SK-N-SH treated with all-trans-retinoic acid at 6 μM for 48 hours (cell line): ENCODE results near the gene B3GALNT2.

ENCODE experiments used
- ATAC-seq: fragments of 200-7000 bp; cut with Tn5 transposase; 3 replicates; pipeline ENCODE4 v1.9.1; 2020; ENCODE audit warnings: mild to moderate bottlenecking, moderate library complexity
- ARNTL ChIP-seq: fragments of 450-650 bp; formaldehyde crosslinking; IDR thresholded peaks from 2 replicates; pipeline ENCODE4 v1.5.0; 2020; ENCODE audit warnings: low read depth, mild to moderate bottlenecking, moderate library complexity, borderline replicate concordance
- BACH2 ChIP-seq: fragments of 250-450 bp; sonication (Bioruptor Pico); IDR thresholded peaks from 2 replicates; pipeline ENCODE4 v1.9.0; 2021; ENCODE audit warnings: mild to moderate bottlenecking, borderline replicate concordance
- CSDC2 ChIP-seq: fragments of 250-450 bp; sonication (Bioruptor Pico); IDR thresholded peaks from 2 replicates; pipeline ENCODE4 v1.5.0; 2020; ENCODE audit warnings: mild to moderate bottlenecking, moderate library complexity
- ESRRG ChIP-seq: fragments of 250-450 bp; sonication (Bioruptor Pico); IDR thresholded peaks from 2 replicates; pipeline ENCODE4 v1.6.1; 2021; ENCODE audit warnings: mild to moderate bottlenecking
- GLIS3 ChIP-seq: fragments of 250-450 bp; sonication (Bioruptor Pico); IDR thresholded peaks from 2 replicates; pipeline ENCODE4 v1.5.0; 2020; ENCODE audit warnings: mild to moderate bottlenecking, moderate library complexity
- PATZ1 ChIP-seq: fragments of 250-450 bp; sonication (Bioruptor Pico); IDR thresholded peaks from 2 replicates; pipeline ENCODE4 v1.8.0; 2020; ENCODE audit warnings: mild to moderate bottlenecking, moderate library complexity, borderline replicate concordance
- RARB ChIP-seq: fragments of 250-450 bp; sonication (Bioruptor Pico); IDR thresholded peaks from 2 replicates; pipeline ENCODE4 v1.8.0; 2021; ENCODE audit warnings: mild to moderate bottlenecking, moderate library complexity
- TOX ChIP-seq: fragments of 250-450 bp; sonication (Bioruptor Pico); IDR thresholded peaks from 2 replicates; pipeline ENCODE4 v1.8.0; 2021; ENCODE audit warnings: mild to moderate bottlenecking, moderate library complexity, borderline replicate concordance
- ZFP3 ChIP-seq: fragments of 250-450 bp; sonication (Bioruptor Pico); IDR thresholded peaks from 2 replicates; pipeline ENCODE4 v1.5.0; 2020; ENCODE audit warnings: mild to moderate bottlenecking, moderate library complexity
- ZFP30 ChIP-seq: fragments of 450-650 bp; formaldehyde crosslinking; IDR thresholded peaks from 2 replicates; pipeline ENCODE4 v1.5.0; 2022; ENCODE audit warnings: mild to moderate bottlenecking, moderate library complexity
- ZNF70 ChIP-seq: fragments of 450-650 bp; formaldehyde crosslinking; IDR thresholded peaks from 2 replicates; pipeline ENCODE4 v1.5.0; 2020; ENCODE audit warnings: mild to moderate bottlenecking, moderate library complexity
- TF ChIP-seq, protein P1 (sequence below): fragments of 250-450 bp; sonication (Bioruptor Pico); IDR thresholded peaks from 2 replicates; pipeline ENCODE4 v1.5.0; 2020; ENCODE audit warnings: mild to moderate bottlenecking, moderate library complexity
- TF ChIP-seq, protein P2 (sequence below): fragments of 250-450 bp; sonication (Bioruptor Pico); IDR thresholded peaks from 2 replicates; pipeline ENCODE4 v1.5.1; 2021; ENCODE audit warnings: mild to moderate bottlenecking, moderate library complexity
- TF ChIP-seq, protein P3 (sequence below): fragments of 250-450 bp; sonication (Bioruptor Pico); IDR thresholded peaks from 2 replicates; pipeline ENCODE4 v1.8.0; 2021; ENCODE audit warnings: low read depth, mild to moderate bottlenecking, moderate library complexity, borderline replicate concordance
- TF ChIP-seq, protein P4 (sequence below): fragments of 250-450 bp; sonication (Bioruptor Pico); IDR thresholded peaks from 2 replicates; pipeline ENCODE4 v1.5.1; 2020; ENCODE audit warnings: low read depth, mild to moderate bottlenecking, moderate library complexity

The B3GALNT2 gene

GRCh38 chr1:235426143-235426542 lies 78.1 kb downstream of the B3GALNT2 start:
- ATAC-seq, result no peak
- TF ChIP-seq, protein P1, sequence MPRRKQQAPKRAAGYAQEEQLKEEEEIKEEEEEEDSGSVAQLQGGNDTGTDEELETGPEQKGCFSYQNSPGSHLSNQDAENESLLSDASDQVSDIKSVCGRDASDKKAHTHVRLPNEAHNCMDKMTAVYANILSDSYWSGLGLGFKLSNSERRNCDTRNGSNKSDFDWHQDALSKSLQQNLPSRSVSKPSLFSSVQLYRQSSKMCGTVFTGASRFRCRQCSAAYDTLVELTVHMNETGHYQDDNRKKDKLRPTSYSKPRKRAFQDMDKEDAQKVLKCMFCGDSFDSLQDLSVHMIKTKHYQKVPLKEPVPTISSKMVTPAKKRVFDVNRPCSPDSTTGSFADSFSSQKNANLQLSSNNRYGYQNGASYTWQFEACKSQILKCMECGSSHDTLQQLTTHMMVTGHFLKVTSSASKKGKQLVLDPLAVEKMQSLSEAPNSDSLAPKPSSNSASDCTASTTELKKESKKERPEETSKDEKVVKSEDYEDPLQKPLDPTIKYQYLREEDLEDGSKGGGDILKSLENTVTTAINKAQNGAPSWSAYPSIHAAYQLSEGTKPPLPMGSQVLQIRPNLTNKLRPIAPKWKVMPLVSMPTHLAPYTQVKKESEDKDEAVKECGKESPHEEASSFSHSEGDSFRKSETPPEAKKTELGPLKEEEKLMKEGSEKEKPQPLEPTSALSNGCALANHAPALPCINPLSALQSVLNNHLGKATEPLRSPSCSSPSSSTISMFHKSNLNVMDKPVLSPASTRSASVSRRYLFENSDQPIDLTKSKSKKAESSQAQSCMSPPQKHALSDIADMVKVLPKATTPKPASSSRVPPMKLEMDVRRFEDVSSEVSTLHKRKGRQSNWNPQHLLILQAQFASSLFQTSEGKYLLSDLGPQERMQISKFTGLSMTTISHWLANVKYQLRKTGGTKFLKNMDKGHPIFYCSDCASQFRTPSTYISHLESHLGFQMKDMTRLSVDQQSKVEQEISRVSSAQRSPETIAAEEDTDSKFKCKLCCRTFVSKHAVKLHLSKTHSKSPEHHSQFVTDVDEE (CRISPR knock-in tag), result no peak
- TF ChIP-seq BACH2 (CRISPR knock-in tag) (no peak), ESRRG (no peak), GLIS3 (CRISPR knock-in tag) (no peak), ZFP30 (CRISPR knock-in tag) (no peak), ARNTL (CRISPR knock-in tag) (no peak), TOX (CRISPR knock-in tag) (no peak)
- TF ChIP-seq, protein P2, sequence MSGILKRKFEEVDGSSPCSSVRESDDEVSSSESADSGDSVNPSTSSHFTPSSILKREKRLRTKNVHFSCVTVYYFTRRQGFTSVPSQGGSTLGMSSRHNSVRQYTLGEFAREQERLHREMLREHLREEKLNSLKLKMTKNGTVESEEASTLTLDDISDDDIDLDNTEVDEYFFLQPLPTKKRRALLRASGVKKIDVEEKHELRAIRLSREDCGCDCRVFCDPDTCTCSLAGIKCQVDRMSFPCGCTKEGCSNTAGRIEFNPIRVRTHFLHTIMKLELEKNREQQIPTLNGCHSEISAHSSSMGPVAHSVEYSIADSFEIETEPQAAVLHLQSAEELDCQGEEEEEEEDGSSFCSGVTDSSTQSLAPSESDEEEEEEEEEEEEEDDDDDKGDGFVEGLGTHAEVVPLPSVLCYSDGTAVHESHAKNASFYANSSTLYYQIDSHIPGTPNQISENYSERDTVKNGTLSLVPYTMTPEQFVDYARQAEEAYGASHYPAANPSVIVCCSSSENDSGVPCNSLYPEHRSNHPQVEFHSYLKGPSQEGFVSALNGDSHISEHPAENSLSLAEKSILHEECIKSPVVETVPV (CRISPR knock-in tag), result no peak
- TF ChIP-seq, protein P3, sequence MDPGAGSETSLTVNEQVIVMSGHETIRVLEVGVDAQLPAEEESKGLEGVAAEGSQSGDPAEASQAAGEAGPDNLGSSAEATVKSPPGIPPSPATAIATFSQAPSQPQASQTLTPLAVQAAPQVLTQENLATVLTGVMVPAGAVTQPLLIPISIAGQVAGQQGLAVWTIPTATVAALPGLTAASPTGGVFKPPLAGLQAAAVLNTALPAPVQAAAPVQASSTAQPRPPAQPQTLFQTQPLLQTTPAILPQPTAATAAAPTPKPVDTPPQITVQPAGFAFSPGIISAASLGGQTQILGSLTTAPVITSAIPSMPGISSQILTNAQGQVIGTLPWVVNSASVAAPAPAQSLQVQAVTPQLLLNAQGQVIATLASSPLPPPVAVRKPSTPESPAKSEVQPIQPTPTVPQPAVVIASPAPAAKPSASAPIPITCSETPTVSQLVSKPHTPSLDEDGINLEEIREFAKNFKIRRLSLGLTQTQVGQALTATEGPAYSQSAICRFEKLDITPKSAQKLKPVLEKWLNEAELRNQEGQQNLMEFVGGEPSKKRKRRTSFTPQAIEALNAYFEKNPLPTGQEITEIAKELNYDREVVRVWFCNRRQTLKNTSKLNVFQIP (CRISPR knock-in tag), result no peak
- TF ChIP-seq, protein P4, sequence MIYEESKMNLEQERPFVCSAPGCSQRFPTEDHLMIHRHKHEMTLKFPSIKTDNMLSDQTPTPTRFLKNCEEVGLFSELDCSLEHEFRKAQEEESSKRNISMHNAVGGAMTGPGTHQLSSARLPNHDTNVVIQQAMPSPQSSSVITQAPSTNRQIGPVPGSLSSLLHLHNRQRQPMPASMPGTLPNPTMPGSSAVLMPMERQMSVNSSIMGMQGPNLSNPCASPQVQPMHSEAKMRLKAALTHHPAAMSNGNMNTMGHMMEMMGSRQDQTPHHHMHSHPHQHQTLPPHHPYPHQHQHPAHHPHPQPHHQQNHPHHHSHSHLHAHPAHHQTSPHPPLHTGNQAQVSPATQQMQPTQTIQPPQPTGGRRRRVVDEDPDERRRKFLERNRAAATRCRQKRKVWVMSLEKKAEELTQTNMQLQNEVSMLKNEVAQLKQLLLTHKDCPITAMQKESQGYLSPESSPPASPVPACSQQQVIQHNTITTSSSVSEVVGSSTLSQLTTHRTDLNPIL, result no peak

- TF ChIP-seq, protein P3 (CRISPR knock-in tag), result no peak
- TF ChIP-seq, protein P2 (CRISPR knock-in tag), result no peak
- TF ChIP-seq GLIS3 (CRISPR knock-in tag), result no peak
- no peak for TF ChIP-seq PATZ1 (CRISPR knock-in tag)
- TF ChIP-seq, protein P4, result no peak
- TF ChIP-seq ZFP30 (CRISPR knock-in tag), result no peak
- no peak for TF ChIP-seq ZFP3
- TF ChIP-seq BACH2 (CRISPR knock-in tag), result no peak
- no peak for ATAC-seq
Observed at GRCh38 chr1:235425357-235425756, 78.9 kb downstream of the B3GALNT2 start.

DNA sequence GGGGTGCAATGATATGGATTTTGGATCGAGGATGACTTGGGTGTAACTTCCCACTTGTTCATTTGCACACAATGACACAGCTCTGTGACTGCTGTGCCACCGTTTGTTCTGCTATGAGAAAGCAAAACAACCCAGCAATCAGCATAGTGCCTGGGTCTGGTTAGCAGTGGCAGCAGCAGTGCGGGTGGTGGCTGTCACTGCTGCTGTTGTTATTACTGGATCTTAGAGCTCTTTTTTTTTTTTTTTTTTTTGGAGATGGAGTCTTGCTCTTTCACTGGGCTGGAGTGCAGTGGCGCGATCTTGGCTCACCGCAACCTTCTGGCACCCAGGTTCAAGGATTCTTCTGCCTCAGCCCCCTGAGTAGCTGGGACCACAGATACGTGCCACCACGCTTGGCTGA lies 80.2 kb downstream of the B3GALNT2 start:
- no peak for TF ChIP-seq ESRRG
- TF ChIP-seq, protein P2 (CRISPR knock-in tag), result no peak
- TF ChIP-seq ZNF70 (CRISPR knock-in tag), result no peak
- no peak for TF ChIP-seq ZFP3
- TF ChIP-seq CSDC2 (CRISPR knock-in tag), result no peak
- TF ChIP-seq RARB (CRISPR knock-in tag), result no peak
- TF ChIP-seq, protein P4, result no peak
- no peak for TF ChIP-seq GLIS3 (CRISPR knock-in tag)
- no peak for TF ChIP-seq ARNTL (CRISPR knock-in tag)
- ATAC-seq, result no peak
